Measurements from ENCODE around the gene STK17B.

- peak; percentile 30 to 48; a peak in 3 of 4 replicates for TF ChIP-seq NRF1 (conservative IDR thresholded peaks at IDR 0.05 in 1 of 2, IDR thresholded peaks at IDR 0.05 in 1 of 2)
- no peak for TF ChIP-seq YY1 (IDR thresholded peaks at IDR 0.05; ENCODE audit: borderline replicate concordance in 1 of 3, control insufficient read depth in 1 of 3, extremely low read depth in 1 of 3, insufficient read depth in 3 of 3, insufficient read length in 1 of 3, insufficient replicate concordance in 2 of 3, low read depth in 1 of 3, low read length in 2 of 3)
- no peak for TF ChIP-seq SRF (CRISPR knock-in tag; IDR thresholded peaks at IDR 0.05)
- no peak for TF ChIP-seq ELK1 (CRISPR knock-in tag; IDR thresholded peaks at IDR 0.05)
- TF ChIP-seq REST (IDR thresholded peaks at IDR 0.05; ENCODE audit: borderline replicate concordance), result peak; percentile 51
- TF ChIP-seq REST (CRISPR knock-in tag; IDR thresholded peaks at IDR 0.05; ENCODE audit: low read depth), result no peak
- TF ChIP-seq POLR2A (conservative IDR thresholded peaks at IDR 0.05), result peak; percentile 93
Measured at GRCh38 chr2:196171248-196171871, at the start of gene STK17B.
